NT2/D1 (cell line): Measurements from ENCODE around the gene TENM3.

Source experiments
- YY1 ChIP-seq: IDR thresholded peaks from 2 replicates; pipeline ENCODE4 v1.6.1; 2011; ENCODE audit not compliant: insufficient read length, insufficient read depth
- ZNF274 ChIP-seq: IDR thresholded peaks from 2 replicates; pipeline ENCODE4 v1.6.1; 2011; ENCODE audit warnings: mild to moderate bottlenecking, low read depth, low read length

DNA sequence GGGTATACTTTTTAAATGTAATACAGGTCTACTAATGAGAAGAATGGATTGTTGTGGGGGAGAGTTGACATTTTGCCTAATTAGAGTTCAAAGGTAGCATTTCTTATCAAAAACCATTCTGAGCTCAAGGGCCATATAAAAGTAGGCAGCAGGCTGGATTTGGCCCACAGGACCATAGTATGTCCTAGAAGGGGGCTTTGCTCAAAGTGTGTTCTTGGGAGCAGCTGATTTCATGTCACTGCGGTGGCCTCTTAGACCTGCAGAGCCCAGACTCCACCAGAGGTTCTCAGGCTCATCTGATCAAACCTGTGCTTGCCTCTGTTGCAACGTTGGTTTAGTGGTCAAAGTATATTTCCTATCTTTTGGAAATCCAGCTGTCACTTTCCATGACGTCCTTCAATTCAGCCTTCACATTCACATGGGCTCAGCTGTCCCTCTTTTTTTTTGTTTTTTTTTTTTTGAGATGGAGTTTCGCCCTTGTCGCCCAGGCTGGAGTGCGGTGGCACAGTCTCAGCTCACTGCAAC is 34.6 kb upstream of the TENM3 start:
- TF ChIP-seq ZNF274: no peak
- no peak for TF ChIP-seq YY1
